Testis (tissue), 2 donors: Measurements from ENCODE around the gene OTOL1.

Source experiments
- CTCF ChIP-seq, 3 experiments: fragments of 450-650 bp in 2 of 3; fragments of 200-600 bp in 1 of 3; sonication (generic) in 1 of 3; IDR thresholded peaks; one replicate each; pipeline ENCODE4 v1.5.1; 2016 to 2019; ENCODE audit warnings: antibody characterized with exemption in 3 of 3, mild to moderate bottlenecking in 2 of 3, moderate library complexity in 1 of 3
- POLR2A ChIP-seq: fragments of 450-650 bp; IDR thresholded peaks from one replicate; pipeline ENCODE4 v1.6.1; 2017; ENCODE audit warnings: antibody characterized with exemption, mild to moderate bottlenecking, moderate library complexity

GRCh38 chr3:161474139-161474538 lies 22.5 kb upstream of the OTOL1 start:
- TF ChIP-seq CTCF (IDR thresholded peaks at IDR 0.05) (no peak), POLR2A (no peak)
